ENCODE results near the gene FRMD7. TPM values are rescaled to one million over a fixed set of nuclear protein-coding genes. Genes with fewer than 3 reads are reported as not detected.
"Not testable (repeated sequence)": the region's sequence is repeated elsewhere in the genome, so short reads cannot be mapped to it uniquely, and the experiment has no call there.

The FRMD7 gene, protein sequence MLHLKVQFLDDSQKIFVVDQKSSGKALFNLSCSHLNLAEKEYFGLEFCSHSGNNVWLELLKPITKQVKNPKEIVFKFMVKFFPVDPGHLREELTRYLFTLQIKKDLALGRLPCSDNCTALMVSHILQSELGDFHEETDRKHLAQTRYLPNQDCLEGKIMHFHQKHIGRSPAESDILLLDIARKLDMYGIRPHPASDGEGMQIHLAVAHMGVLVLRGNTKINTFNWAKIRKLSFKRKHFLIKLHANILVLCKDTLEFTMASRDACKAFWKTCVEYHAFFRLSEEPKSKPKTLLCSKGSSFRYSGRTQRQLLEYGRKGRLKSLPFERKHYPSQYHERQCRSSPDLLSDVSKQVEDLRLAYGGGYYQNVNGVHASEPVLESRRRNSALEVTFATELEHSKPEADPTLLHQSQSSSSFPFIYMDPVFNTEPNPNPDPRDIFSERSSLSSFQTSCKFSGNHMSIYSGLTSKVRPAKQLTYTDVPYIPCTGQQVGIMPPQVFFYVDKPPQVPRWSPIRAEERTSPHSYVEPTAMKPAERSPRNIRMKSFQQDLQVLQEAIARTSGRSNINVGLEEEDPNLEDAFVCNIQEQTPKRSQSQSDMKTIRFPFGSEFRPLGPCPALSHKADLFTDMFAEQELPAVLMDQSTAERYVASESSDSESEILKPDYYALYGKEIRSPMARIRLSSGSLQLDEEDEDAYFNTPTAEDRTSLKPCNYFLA
- total RNA-seq = 0.12 TPM

DNA sequence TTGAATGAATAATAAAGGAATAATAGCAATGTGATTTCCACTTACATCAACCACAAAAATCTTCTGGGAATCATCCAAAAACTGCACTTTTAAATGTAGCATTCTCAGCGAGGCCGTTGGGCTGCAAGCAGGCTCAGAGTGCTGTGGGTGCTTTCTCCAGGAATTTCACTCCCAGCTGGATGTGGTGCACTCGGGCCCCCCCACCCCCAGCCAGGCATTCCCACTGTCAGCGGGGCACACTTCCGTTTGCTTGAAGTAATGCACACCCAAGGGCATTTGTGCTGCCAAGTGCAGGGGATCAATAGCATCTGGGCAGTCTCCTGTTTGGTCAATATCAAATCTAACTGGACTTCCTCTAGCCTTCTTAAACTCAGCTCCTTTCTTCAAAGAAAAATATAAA is at the start of gene FRMD7:
Gene FRMD7, minus strand, starts transcription at position 278 of the 400 bp plus-strand sequence. Its CDS starts 176 bp downstream, at position 102.
- peak; percentile 26 for DNase-seq (ENCODE audit: low spot score)

DNA sequence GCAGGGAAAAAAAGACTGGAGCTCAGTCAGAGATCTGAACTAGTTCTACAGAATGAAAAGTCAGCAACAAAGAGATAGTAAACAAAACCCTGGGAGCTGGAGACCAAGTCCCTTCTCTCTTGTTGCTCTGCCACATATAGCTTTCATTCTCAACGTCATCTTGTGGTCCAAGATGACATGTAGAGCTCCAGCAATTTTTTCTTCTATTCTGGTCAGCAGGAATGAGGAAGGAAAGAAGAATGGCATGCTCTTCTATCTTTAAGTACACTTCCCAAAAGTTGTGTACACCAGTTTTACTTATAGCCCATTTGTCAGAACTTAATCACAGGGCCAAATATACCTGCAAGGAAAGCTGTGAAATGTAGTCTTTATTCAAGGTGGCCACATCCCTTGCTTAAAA is 45.8 kb upstream of the FRMD7 start:
- no peak for DNase-seq (ENCODE audit: low spot score)

DNA sequence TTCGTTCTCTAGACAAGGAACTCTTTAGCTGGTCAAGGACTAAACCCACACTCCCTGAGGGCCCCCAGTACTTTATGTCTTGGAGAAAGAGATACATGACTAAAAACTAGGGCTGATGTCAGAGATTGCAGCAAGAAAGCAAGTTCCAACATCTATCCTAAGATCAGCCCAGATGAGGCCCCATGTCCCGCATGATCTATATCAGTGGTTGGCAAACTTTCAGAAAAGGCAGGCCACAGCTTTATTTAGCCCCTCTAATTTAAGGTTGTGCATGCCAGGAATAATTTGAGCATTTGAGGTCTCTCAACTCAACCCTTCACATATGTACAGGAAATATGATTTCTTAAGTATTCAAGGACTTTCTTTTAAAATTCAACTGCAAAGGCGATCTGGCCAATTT is 44.1 kb upstream of the FRMD7 start:
- DNase-seq (ENCODE audit: low spot score) = no peak

DNA sequence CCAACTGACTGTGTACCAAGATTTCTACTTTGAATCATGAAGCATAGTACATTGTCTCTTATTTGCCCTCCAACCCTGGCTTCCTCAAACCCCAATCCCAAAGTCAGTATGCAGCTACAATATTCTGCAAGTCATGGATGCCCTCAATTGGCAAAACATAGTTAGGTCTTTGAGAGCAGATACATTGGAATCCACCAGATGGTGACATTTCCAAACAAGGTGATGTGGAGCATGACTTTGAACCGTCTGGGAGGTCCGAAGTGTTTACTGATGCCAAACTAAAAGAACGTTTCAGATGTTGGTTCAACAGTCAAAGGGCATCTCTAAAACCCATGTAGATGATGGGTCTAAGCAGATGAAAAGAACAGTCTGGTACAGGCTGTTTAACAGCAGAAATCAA is 43.7 kb upstream of the FRMD7 start:
- DNase-seq (ENCODE audit: low spot score) = no peak

DNA sequence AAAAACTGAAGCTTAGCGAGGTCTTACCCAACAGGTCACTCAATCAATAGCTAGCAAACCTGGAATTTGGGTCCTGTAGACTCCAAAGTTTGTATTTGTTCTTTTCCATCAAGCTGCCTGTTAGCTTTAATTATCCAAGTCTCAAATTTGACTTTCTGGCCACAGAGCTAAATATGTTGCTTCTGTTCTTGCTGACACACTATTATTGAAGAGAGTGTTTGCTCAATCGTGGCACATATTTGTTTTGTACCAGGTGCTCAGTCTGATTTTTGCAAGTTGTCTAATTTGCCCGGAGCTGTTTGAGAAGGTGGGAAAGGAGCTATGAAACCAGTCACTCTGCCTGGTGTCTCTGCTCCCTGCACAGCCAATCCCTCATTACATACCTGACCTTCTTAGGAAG is 41.7 kb upstream of the FRMD7 start:
- no peak for DNase-seq (ENCODE audit: low spot score)

DNA sequence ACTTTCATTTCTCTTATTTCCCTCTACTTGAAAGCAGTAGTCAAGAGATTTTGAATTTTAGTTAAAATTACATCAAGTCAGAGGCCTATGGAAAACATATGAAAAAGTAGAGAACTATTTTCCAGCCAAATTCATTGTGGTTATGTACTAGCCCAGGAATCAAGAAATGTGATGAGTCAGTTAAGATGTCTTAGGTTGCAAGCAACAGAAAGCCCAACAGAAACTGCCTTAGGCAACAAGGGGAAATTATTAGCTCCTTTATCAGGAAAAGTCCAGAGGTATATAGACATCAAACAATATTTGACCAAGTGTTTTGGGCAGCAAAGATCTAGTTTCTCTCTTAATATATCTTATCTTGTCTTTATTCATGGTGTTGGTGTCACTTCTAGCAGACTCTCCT is 37.8 kb upstream of the FRMD7 start:
- no peak for DNase-seq (ENCODE audit: low spot score)

DNA sequence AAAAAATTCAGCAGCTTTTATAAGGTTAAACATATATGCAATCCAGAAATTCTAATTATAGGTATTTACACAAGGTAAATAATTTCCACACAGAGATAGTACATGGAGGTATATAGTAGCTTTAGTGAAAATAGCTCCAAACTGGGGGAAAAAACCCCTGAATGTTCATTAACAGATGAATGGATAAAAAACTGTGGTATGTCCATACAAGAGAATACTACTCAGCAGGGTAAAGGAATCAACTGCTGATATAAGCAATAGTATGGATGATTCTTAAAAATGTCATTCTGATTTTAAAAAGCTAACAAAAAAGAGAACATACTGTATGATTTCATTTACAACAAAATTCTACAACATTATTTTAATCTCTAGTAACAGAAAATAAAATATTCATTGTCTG is 37.2 kb upstream of the FRMD7 start:
- no peak for DNase-seq (ENCODE audit: low spot score)

DNA sequence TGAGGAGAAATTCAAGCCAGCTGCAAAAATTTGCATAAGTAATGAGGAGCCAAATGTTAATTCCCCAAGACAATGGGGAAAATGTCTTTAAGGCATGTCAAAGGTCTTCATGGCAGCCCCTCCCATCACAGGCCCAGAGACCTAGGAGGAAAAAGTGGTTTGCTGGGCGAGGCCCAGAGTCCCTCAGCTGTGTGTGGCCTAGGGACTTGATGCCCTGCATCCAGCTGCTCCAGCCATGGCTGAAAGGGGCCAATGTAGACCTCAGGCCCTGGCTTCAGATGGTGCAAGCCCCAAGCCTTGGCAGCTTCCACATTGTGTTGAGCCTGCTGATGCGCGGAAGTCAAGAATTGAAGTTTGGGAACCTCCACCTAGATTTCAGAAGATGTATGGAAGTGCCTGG is 35.3 kb upstream of the FRMD7 start:
- not testable (repeated sequence) for DNase-seq (ENCODE audit: low spot score)

DNA sequence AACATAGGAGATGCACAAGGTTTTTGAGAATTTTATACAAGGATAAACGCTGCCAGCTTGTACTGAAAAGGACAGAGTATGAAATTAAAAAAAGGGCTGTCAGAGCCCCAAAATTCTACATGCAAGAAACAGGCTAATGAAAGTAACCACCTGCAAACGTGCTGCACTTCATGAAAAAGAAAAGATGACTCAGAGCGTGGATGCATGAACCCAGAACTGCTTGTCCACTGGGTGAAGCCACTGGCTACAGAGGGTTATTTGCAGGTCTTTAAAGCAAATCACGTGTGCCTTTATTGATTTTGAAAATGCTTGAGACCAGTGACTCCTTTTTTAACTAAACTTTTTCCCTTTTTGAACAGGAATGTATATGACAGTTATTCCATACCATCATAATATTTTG is 25.3 kb upstream of the FRMD7 start:
- DNase-seq (ENCODE audit: low spot score) = no peak

DNA sequence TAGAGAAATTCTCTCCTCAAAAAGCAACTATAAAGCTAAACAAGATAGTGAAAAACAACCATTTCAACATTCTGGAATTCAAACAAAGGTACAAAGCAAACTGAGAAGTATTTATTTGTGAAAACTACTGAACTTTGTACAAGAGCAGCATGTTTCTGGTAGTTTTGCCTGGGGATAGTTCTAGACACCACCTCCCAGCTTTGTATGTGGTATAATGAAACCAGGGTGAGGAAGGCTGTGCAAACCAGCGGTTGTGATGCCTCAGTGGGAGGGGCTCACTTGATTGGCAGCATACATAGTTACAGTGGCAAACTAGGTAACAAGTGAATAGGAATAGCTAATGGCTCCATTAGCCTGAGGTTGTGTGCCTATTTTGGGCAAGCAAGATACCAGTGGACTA is 18.6 kb upstream of the FRMD7 start:
- DNase-seq (ENCODE audit: low spot score) = no peak

DNA sequence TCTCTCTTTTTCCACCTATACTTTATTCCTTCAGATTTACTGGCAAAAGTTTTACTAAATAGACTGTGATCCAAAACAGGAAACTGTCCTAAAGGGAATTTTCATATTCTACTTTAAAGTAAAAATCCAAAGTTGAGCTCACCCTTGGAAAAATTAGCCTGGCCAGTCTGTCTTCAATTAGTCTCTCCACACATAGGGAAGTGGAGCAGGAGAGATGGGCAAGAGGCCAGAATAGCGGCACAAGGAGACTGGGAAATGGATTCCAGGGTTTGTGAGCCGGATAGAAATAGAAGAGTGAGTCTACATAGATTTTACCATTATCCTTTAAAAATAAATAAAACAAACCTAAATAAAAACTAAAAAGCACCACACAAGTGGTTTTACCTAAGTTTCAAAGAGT is 16.2 kb upstream of the FRMD7 start:
- no peak for DNase-seq (ENCODE audit: low spot score)

DNA sequence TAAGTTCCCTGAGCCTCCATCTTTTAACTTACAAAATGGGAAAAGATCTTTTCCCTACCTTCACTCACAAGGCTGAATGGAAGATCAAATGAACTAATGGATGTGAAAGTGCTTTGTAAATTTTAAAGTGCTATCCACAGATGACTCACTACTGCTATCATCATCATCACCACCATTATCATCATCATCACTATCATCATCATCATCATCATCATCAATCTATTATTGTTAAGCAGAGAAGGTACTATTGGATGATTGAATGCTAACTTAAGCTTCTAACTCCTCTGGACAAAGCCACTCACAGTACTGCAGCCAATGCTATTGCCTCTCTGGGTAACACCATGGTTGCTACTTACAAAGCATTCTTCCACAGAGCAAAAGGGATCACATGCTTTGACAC is 1.9 kb downstream of the FRMD7 start:
- no peak for DNase-seq (ENCODE audit: low spot score)

DNA sequence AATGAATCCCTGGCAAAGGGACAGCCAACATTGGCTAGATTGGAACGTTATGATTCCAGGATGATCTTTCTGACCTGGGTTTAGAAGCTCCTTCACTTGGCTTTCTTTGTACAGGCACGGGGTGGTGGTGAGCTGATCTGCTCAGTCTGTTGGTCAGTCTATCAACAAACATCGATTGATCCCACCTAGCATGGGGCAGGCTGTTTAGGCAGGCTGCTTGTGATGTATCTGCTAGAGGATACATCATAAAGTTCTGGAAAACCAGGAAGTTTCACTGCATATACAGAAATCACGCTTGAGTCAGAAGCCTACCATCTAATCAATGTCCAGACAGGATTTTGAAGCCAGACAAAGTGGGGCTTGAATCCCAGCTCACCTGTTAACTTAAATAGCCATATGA is 6.9 kb downstream of the FRMD7 start:
- DNase-seq (ENCODE audit: low spot score) = no peak

DNA sequence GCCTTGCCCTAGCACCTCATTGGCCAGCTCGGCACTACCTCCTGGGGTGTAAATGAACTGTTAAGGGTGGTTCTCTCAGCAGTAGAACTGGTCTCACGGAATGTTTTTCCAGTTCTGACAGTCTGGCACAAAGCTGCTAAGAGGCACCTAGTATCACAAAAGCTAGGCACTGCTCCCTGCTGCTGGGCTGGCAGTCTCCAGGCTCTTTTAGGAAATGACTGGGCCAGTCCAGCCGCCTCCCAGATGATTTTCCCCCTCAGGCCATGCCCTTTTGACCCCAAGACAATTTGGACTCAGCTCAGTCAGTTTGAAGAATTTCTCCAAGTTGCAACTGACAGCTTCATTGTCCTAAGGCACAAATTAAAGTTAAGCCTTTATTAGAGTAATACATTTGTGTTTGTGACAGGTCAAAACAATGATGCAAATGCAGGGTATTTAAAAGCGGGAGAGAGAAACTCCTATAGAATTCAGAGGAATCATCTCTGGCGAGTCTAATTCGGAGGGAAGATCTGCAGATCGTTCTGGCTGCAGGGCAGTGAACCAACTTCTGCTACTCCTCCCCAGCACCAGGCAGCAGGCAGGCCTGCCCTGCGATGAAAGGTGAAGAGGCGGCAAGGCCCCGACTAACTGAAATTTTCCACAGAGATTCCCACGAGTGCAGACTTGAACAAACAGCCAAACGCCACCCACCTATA is 7.9 kb downstream of the FRMD7 start:
- DNase-seq (ENCODE audit: low spot score) = no peak

DNA sequence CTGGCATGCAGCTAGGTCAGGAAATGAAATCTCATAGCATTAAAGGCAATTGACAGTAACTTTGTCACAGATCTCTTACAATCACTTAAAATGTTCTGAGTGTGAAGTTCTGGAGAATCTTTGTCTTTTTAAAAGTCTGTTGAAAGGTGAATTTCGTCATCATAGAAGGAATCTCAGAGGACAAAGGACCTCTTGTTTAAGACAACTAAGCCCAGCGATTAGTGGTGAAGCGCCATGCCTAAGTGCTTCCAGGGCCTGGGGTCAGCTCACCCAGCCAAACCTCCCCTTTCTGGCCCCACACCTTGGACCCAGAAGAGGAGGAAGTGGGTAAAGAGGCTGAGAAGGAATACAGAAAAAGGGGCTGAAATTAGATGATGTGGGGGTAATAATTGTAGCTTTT is 8.5 kb downstream of the FRMD7 start:
- no peak for DNase-seq (ENCODE audit: low spot score)

DNA sequence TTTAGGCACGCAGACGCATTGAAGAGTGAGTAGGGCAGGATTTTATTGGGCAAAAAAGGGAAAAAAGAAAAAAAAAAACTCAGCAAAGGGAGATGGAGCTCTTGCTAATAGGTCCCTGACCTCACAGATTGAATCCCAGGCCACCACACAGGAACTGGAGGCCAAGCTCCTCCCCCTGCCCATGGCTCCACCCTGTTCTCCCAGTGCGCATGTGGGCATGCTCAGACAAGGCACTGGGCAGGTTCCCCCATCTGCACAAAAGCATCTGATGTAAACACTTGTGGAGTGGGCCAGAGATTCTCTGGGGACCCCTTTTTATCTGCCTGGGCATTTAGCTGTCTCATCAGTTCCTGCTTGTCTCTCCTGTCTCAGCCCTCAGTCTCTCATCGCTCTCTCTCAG is 9.5 kb downstream of the FRMD7 start:
- no peak for DNase-seq (ENCODE audit: low spot score)

DNA sequence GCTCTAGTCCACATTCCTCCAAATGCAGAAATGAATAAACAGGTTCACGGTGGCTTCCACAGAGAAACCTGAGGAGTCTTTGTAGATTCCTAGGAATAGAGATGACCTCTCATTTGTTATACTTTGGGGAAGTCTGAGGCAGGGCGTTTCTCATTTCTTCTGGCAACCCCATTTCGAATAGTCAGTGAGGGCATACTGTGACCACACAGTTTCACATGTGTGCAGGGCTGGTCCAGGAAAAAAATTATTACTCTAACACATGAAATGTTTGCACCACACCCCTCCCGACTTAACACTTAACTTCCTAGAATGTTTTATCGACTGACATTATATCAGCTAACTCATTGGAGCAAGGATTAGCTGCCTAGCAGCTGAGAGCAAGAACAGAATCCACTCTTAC is 12.0 kb downstream of the FRMD7 start:
- DNase-seq (ENCODE audit: low spot score) = no peak

DNA sequence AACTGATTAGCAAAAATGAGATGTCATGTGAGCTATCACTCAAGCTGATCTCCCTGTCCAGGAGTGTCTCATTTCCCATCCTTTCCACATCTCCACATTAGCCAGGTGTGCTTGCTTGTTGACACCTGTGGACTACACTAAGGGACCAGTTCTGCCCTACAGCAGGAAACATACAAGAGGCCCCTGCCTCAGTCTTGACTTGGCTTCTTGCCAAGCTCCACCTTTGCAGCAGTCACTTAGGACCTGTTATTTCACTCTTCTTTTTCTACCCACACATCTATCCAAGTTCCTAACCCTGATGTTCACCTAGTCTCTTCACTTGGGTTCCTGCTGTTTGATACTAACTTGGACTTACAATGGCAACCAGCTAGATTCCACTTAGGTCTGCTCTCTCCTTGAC is 13.2 kb downstream of the FRMD7 start:
- DNase-seq (ENCODE audit: low spot score) = no peak

DNA sequence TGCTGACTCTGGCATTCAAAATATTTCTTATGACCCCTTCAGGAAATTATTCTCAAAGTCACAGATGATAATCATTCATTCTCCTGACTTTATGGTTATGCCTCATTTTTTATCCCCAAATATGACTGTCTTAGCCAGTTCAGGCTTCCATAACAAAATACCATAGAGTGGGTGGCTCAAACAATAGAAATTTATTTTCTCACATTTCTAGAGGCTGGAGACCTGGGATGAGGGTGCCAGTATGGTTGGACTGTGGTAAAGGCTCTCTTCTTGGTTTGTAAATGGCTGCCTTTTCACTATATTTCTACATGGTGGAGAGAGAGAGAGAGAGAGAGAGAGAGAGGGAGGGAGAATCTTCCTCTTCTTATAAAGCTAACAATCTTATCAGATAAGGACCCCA is 20.5 kb downstream of the FRMD7 start:
- DNase-seq (ENCODE audit: low spot score) = no peak

DNA sequence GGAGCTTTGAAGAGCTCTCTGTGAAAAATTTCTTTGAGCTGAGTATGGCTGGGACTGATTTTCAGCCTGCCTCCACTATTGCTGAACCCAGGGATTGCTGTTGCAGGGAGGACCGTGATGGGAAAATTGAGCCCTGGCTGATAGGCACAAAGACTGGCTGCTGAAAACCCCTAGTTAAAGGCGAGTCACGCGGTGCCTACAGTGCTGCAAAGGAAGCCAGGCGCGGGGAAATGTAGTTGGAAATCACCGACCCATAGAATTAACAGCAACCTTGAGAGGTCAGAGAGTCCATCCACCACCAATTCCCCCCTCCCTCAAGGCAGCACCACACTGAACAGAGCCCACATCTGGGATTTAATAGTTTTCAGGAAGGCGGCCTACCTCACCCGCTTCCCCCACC is 26.0 kb downstream of the FRMD7 start:
- no peak for DNase-seq (ENCODE audit: low spot score)

DNA sequence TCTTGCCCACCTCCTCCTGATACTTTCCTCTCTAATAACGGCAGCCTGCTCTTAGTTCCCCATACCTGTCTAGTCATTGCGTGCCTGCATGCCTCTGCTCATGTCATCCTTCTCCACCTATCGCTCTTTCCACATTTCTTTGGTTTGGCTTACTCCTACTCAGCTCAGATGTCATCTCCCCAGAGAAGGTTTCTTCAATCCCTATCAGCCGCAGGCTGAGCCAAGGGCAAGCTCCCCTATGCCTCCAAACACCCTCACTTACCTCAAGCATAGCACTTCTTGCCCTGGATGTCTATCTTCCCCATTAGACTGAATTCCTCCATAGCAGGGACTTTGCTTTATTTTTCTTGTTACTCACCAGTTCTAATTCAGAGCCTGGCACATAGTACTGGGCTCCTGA is 26.6 kb downstream of the FRMD7 start:
- no peak for DNase-seq (ENCODE audit: low spot score)

DNA sequence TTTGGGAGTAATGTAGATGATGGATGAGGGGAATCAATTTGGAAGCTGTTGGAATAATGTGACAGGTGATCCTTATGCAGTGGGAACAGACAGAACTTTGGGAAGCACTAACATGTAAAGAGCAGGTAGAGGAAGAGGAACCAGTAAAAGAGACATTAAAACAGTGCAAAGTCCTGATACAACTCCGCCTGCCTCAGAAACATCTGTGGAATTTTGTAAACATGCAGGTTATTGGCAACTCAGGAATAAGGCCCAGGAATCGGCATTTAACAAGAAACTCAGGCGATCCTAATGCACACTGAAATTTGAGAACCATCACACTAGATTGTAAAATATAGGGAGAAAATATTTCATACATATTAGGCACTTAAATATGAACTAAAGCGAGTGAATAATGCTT is 29.1 kb downstream of the FRMD7 start:
- not testable (repeated sequence) for DNase-seq (ENCODE audit: low spot score)

DNA sequence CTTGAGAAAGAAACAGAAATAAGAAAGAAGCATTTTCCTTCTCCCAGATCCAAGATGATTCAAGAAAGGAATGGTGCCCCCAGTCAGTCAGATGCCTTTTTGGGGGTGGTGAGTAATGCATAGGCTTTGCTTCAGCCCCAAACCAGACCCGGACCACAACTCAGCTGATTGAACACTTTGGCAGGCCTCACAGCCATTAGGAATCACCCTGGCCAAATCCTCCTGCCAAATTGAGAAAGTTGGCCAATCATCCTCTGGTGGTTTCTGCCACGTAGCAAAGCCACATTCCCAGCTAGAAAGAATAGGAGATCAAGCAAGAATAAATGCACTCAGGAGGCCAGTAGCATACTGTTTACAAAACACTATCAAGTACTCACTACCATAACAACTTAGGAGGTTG is 33.7 kb downstream of the FRMD7 start:
- no peak for DNase-seq (ENCODE audit: low spot score)
